Loucy (cell line): ENCODE results near the gene SLC9A8.
A peak's percentile ranks its signal among the peaks of the same experiment; 100 is the strongest.

ENCODE experiments used
- H2AFZ ChIP-seq: fragments of 200-600 bp; sonication (generic); 2 replicates; pipeline ENCODE4 v1.6.0; 2016; ENCODE audit warnings: antibody characterized with exemption, mild to moderate bottlenecking, low read length, moderate library complexity
- H3F3A ChIP-seq: fragments of 200-600 bp; 2 replicates; pipeline ENCODE4 v1.6.0; 2016; ENCODE audit warnings: antibody characterized with exemption, low read depth, mild to moderate bottlenecking
- H3K27me3 ChIP-seq: fragments of 200-600 bp; sonication (generic); 2 replicates; pipeline ENCODE4 v1.6.1; 2014; ENCODE audit warnings: low read length, mild to moderate bottlenecking; ENCODE audit not compliant: insufficient read depth, poor library complexity, severe bottlenecking
- H3K36me3 ChIP-seq: fragments of 200-600 bp; sonication (generic); 2 replicates; pipeline ENCODE4 v1.6.1; 2016; ENCODE audit warnings: low read length; ENCODE audit not compliant: insufficient read depth
- H3K4me1 ChIP-seq: fragments of 200-600 bp; sonication (generic); 2 replicates; pipeline ENCODE4 v1.5.1; 2014; ENCODE audit warnings: low read length, mild to moderate bottlenecking; ENCODE audit not compliant: insufficient read depth, poor library complexity, severe bottlenecking
- H3K4me2 ChIP-seq: fragments of 200-600 bp; sonication (generic); 2 replicates; pipeline ENCODE4 v1.6.0; 2014; ENCODE audit warnings: antibody characterized with exemption, low read length, low read depth, mild to moderate bottlenecking; ENCODE audit not compliant: poor library complexity, severe bottlenecking
- H3K4me3 ChIP-seq: fragments of 200-600 bp; sonication (generic); 2 replicates; pipeline ENCODE4 v1.5.1; 2014; ENCODE audit warnings: low read length, mild to moderate bottlenecking, mixed read lengths; ENCODE audit not compliant: poor library complexity, severe bottlenecking
- H3K79me2 ChIP-seq: fragments of 200-600 bp; sonication (generic); 2 replicates; pipeline ENCODE4 v1.6.1; 2014; ENCODE audit warnings: low read length; ENCODE audit not compliant: insufficient read depth
- H3K9ac ChIP-seq: fragments of 200-600 bp; sonication (generic); 2 replicates; pipeline ENCODE4 v1.6.0; 2014; ENCODE audit warnings: mild to moderate bottlenecking, low read depth, low read length, moderate library complexity; ENCODE audit not compliant: poor library complexity, severe bottlenecking
- H3K9me2 ChIP-seq: fragments of 200-600 bp; sonication (generic); replicated peaks from 2 replicates; pipeline ENCODE4 v1.6.1; 2016; ENCODE audit warnings: low read depth, low read length, mixed read lengths
- H3K9me3 ChIP-seq: fragments of 200-600 bp; sonication (generic); 2 replicates; pipeline ENCODE4 v1.6.1; 2014; ENCODE audit warnings: mild to moderate bottlenecking, antibody characterized with exemption, low read length, low read depth; ENCODE audit not compliant: insufficient read depth
- H4K20me1 ChIP-seq: fragments of 200-600 bp; sonication (generic); 2 replicates; pipeline ENCODE4 v1.6.0; 2014; ENCODE audit warnings: antibody characterized with exemption, low read length, mild to moderate bottlenecking; ENCODE audit not compliant: insufficient read depth, poor library complexity, severe bottlenecking
- CTCF ChIP-seq: fragments of 200-600 bp; sonication (generic); conservative IDR thresholded peaks from 2 replicates; pipeline ENCODE4 v1.5.1; 2014; ENCODE audit warnings: mild to moderate bottlenecking, antibody characterized with exemption, low read length
- EZH2phosphoT487 ChIP-seq: fragments of 200-600 bp; IDR thresholded peaks from 2 replicates; pipeline ENCODE4 v1.6.1; 2018; ENCODE audit warnings: antibody characterized with exemption, mild to moderate bottlenecking, moderate library complexity, borderline replicate concordance

SLC9A8 gene

GRCh38 chr20:49914310-49915117, 101.9 kb downstream of the SLC9A8 start:
- H4K20me1 ChIP-seq = peaks cover 24% of the 10 kb centered on the region
- TF ChIP-seq CTCF (no peak), EZH2phosphoT487 (no peak)
- peak overlapping the region; percentile 93 for H2AFZ ChIP-seq
- H3K79me2 ChIP-seq = peaks cover 39% of the 10 kb centered on the region
- no peaks in the 10 kb centered on the region for H3K36me3 ChIP-seq
- peak overlapping the region; percentile 74 for H3K9ac ChIP-seq
- H3F3A ChIP-seq = no peaks in the 10 kb centered on the region
- H3K9me2 ChIP-seq = no peaks in the 10 kb centered on the region
- H3K4me1 ChIP-seq = peaks cover 30% of the 10 kb centered on the region
- H3K27me3 ChIP-seq = no peaks in the 10 kb centered on the region
- H3K4me3 ChIP-seq = peak overlapping the region; percentile 80
- H3K9me3 ChIP-seq = no peaks in the 10 kb centered on the region
- H3K4me2 ChIP-seq = peak overlapping the region; percentile 100

GRCh38 chr20:49915118-49915379, 102.4 kb downstream of the SLC9A8 start:
- Histone ChIP-seq H3F3A (no peaks in the 10 kb centered on the region), H3K36me3 (no peaks in the 10 kb centered on the region), H3K79me2 (peaks cover 39% of the 10 kb centered on the region), H4K20me1 (peaks cover 24% of the 10 kb centered on the region), H3K9me2 (no peaks in the 10 kb centered on the region), H3K27me3 (no peaks in the 10 kb centered on the region), H2AFZ (peak overlapping the region; percentile 93), H3K4me1 (peaks cover 30% of the 10 kb centered on the region), H3K9ac (peak overlapping the region; percentile 74), H3K4me2 (peak overlapping the region; percentile 100), H3K9me3 (no peaks in the 10 kb centered on the region), H3K4me3 (peak overlapping the region; percentile 80)
- TF ChIP-seq EZH2phosphoT487 = no peak
- no peak for TF ChIP-seq CTCF

GRCh38 chr20:49915380-49916145, 102.9 kb downstream of the SLC9A8 start, which contains the start of gene SPATA2:
SPATA2 (minus strand) TSS chr20:49915529; CDS start chr20:49908490, 7,039 bp downstream.
- peak within 1 kb of the TSS; percentile 93 for H2AFZ ChIP-seq
- H3K4me2 ChIP-seq = peak within 1 kb of the TSS; percentile 100
- H3K4me1 ChIP-seq = peaks cover 30% of the 10 kb centered on the region
- H3K9me2 ChIP-seq = no peaks in the 10 kb centered on the region
- H3F3A ChIP-seq = no peaks in the 10 kb centered on the region
- H4K20me1 ChIP-seq = peaks cover 24% of the 10 kb centered on the region
- H3K36me3 ChIP-seq = no peaks in the 10 kb centered on the region
- no peaks in the 10 kb centered on the region for H3K27me3 ChIP-seq
- H3K4me3 ChIP-seq = peak within 1 kb of the TSS; percentile 80
- TF ChIP-seq EZH2phosphoT487 (no peak), CTCF (no peak)
- peak within 1 kb of the TSS; percentile 74 for H3K9ac ChIP-seq
- H3K9me3 ChIP-seq = no peaks in the 10 kb centered on the region
- H3K79me2 ChIP-seq = peaks cover 39% of the 10 kb centered on the region
